ENCODE measurements around the gene NCR2.
A peak's percentile ranks its signal among the peaks of the same experiment; 100 is the strongest.

The NCR2 gene

DNA sequence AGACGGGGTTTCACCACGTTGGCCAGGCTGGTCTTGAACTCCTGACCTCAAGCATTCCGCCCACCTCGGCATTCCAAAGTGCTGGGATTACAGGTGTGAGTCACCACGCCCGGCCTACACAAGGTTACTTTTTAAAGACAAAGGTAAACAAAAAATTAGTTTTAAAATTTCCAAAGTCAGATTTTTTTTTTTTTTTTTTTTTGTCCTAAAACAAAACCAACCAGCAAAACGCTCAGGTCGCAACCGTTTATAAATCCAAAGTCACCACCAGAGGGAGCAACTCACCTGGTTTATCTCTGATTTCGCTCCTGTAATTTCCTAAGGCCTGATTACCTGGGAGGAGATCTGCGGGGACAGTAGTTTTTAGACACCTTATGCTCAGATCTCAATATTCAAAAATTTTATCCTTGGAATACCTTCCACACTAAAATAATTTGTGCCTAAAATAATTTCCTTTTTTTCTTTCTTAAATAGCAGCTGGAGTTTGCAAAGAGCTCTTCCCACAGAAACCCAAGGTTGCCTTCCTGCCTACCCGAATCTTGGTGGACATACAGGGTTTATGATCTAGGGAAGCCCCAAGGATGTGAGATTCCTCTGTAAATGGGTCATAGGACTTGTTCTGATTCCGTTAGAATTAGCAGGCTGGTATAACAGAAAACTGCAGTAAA is 29.1 kb upstream of the NCR2 start:
- no peaks in the 10 kb centered on the region for H3K36me3 ChIP-seq (ENCODE audit: insufficient read depth, low read length)
- no peak overlapping the region for H3K9ac ChIP-seq (ENCODE audit: low read length)
- no peak overlapping the region for H3K4me3 ChIP-seq (ENCODE audit: low read depth in 1 of 2, low read length in 2 of 2)
- H3K27ac ChIP-seq (ENCODE audit: low read depth, low read length) = no peak overlapping the region
- no peaks in the 10 kb centered on the region for H3K9me3 ChIP-seq (ENCODE audit: low read length)
- peaks cover 0 to 6% of the 10 kb centered on the region in 2 donors for H3K27me3 ChIP-seq (ENCODE audit: control insufficient read depth in 1 of 2, insufficient read depth in 2 of 2, low read length in 2 of 2)
- H3K4me1 ChIP-seq (ENCODE audit: insufficient read depth, low read length) = no peaks in the 10 kb centered on the region

GRCh38 chr6:41315203-41315602 is 20.2 kb upstream of the NCR2 start:
- H3K9ac ChIP-seq (ENCODE audit: low read length) = no peak overlapping the region
- H3K4me1 ChIP-seq (ENCODE audit: insufficient read depth, low read length) = peaks cover 8% of the 10 kb centered on the region
- peaks cover 0 to 13% of the 10 kb centered on the region in 2 donors for H3K27me3 ChIP-seq (ENCODE audit: control insufficient read depth in 1 of 2, insufficient read depth in 2 of 2, low read length in 2 of 2)
- H3K4me3 ChIP-seq (ENCODE audit: low read depth in 1 of 2, low read length in 2 of 2) = no peak overlapping the region
- H3K27ac ChIP-seq (ENCODE audit: low read depth, low read length) = no peak overlapping the region
- H3K9me3 ChIP-seq (ENCODE audit: low read length) = no peaks in the 10 kb centered on the region
- no peaks in the 10 kb centered on the region for H3K36me3 ChIP-seq (ENCODE audit: insufficient read depth, low read length)

DNA sequence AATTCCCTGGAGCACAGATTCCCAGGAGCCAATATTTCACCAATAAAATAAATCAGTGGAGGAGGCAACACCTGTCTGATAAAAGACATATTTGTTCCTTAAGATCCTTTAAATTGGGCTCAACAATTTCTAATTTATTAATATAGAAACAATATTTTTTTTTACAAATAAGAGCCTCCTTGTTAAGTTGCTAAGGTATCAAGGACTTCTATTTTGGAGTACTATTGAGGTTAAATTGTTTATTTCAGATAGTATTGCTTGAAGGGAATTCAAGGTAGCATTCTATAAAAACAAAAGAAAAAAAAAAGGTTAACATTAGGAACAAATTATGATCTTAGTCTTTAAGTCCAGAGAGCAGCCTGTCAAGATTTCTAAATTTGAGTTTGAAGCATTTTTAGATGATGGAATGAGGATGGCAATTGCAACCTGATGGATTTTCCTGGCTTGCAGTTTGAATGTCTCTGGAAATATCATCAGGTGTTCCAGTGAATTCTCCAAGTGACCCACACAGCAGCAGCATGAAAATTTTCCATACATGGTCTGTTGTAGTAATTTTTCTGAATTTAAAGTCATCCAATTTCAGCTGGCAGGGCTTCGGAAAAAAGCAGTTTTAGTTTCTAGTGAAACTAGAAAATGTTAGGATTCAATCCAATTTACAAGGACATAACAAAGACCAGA is 19.3 kb upstream of the NCR2 start:
- H3K36me3 ChIP-seq (ENCODE audit: insufficient read depth, low read length) = no peaks in the 10 kb centered on the region
- peaks cover 0 to 10% of the 10 kb centered on the region in 2 donors for H3K27me3 ChIP-seq (ENCODE audit: control insufficient read depth in 1 of 2, insufficient read depth in 2 of 2, low read length in 2 of 2)
- H3K4me3 ChIP-seq (ENCODE audit: low read depth in 1 of 2, low read length in 2 of 2) = no peak overlapping the region

GRCh38 chr6:41318261-41318653 is 17.2 kb upstream of the NCR2 start:
- H3K27me3 ChIP-seq (ENCODE audit: control insufficient read depth in 1 of 2, insufficient read depth in 2 of 2, low read length in 2 of 2) = no peaks in the 10 kb centered on the region
- no peak overlapping the region for H3K27ac ChIP-seq (ENCODE audit: low read depth, low read length)
- H3K36me3 ChIP-seq (ENCODE audit: insufficient read depth, low read length) = no peaks in the 10 kb centered on the region
- H3K9ac ChIP-seq (ENCODE audit: low read length) = no peak overlapping the region
- peaks cover 8% of the 10 kb centered on the region for H3K4me1 ChIP-seq (ENCODE audit: insufficient read depth, low read length)
- no peak overlapping the region for H3K4me3 ChIP-seq (ENCODE audit: low read depth in 1 of 2, low read length in 2 of 2)
- no peaks in the 10 kb centered on the region for H3K9me3 ChIP-seq (ENCODE audit: low read length)

More for the DNA sequence above, 19.3 kb upstream of the NCR2 start:
- no peak overlapping the region for H3K27ac ChIP-seq (ENCODE audit: low read depth, low read length)
- no peak overlapping the region for H3K9ac ChIP-seq (ENCODE audit: low read length)
- H3K4me1 ChIP-seq (ENCODE audit: insufficient read depth, low read length) = peaks cover 8% of the 10 kb centered on the region
- H3K9me3 ChIP-seq (ENCODE audit: low read length) = no peaks in the 10 kb centered on the region

DNA sequence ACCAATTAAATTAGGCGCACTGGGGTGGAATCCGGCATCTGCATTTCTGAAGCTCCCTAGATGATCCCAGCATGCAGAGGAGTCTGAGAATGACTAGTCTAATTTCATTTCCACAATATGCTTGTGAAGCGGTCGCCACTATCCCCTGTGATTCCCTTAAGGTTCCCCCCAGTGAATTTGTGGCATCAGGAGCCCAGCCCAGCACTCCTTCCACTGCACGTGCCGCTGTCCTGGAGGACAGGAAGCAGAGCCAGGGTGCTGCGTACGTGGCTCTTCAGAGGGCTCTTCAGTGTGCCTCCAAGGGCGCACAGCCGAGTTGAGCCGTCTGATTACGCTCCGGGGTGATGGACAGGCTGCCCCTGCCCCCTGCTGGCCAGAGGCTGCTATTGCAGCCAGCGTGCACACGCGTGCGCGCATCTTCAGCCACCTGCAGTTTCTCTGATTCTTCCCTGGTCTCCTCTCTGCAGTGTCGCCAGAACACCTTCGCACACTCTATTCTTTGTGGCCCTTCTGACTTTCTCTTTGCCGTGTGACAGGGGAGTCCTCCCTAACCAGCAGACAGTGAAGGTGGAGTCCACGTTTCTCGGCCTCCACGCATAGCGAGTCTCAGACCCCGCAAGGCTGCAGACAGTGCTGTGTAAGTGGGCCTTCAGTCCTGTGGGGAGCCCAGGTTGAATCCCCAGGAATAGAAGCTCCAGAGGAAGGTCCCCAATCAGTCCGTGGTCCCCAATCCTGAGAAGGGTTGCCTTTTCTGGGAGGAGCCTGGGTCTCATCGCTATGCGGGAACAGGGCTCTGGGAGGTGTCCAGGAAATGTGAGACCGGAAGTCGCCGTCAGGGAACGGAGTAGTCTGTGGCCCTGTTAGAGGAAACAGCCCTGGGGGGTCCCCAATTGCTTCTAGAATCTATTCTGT is 16.5 kb upstream of the NCR2 start:
- H3K27ac ChIP-seq (ENCODE audit: low read depth, low read length) = no peak overlapping the region
- H3K27me3 ChIP-seq (ENCODE audit: control insufficient read depth in 1 of 2, insufficient read depth in 2 of 2, low read length in 2 of 2) = no peaks in the 10 kb centered on the region
- peak overlapping the region; percentile 44 to 65 for H3K4me3 ChIP-seq (ENCODE audit: low read depth in 1 of 2, low read length in 2 of 2)
- no peaks in the 10 kb centered on the region for H3K9me3 ChIP-seq (ENCODE audit: low read length)
- peaks cover 8% of the 10 kb centered on the region for H3K4me1 ChIP-seq (ENCODE audit: insufficient read depth, low read length)
- H3K36me3 ChIP-seq (ENCODE audit: insufficient read depth, low read length) = no peaks in the 10 kb centered on the region
- H3K9ac ChIP-seq (ENCODE audit: low read length) = no peak overlapping the region

DNA sequence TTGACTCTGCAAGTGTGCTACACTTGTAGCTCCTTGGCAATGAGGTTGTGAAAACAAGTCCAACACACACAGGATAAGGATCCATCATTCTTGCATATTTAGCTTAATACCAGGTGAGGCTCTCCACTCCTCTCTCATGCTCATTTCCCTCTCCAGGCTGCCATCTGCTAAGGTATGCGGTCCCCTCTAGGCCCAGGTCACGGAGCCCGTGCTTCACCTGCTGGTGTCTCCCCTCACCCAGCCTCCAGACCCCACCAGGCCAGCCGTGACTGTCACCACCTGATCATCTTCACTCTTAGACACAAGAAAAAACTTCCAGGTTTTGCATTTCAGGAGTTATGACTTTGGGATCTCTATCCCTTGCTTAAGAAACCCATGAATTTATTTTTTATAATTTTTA is 14.2 kb upstream of the NCR2 start:
- Histone ChIP-seq H3K27ac (ENCODE audit: low read depth, low read length) (no peak overlapping the region), H3K4me1 (ENCODE audit: insufficient read depth, low read length) (peaks cover 8% of the 10 kb centered on the region), H3K9ac (ENCODE audit: low read length) (no peak overlapping the region), H3K9me3 (ENCODE audit: low read length) (no peaks in the 10 kb centered on the region), H3K4me3 (ENCODE audit: low read depth in 1 of 2, low read length in 2 of 2) (no peak overlapping the region), H3K27me3 (ENCODE audit: control insufficient read depth in 1 of 2, insufficient read depth in 2 of 2, low read length in 2 of 2) (no peaks in the 10 kb centered on the region), H3K36me3 (ENCODE audit: insufficient read depth, low read length) (no peaks in the 10 kb centered on the region)

DNA sequence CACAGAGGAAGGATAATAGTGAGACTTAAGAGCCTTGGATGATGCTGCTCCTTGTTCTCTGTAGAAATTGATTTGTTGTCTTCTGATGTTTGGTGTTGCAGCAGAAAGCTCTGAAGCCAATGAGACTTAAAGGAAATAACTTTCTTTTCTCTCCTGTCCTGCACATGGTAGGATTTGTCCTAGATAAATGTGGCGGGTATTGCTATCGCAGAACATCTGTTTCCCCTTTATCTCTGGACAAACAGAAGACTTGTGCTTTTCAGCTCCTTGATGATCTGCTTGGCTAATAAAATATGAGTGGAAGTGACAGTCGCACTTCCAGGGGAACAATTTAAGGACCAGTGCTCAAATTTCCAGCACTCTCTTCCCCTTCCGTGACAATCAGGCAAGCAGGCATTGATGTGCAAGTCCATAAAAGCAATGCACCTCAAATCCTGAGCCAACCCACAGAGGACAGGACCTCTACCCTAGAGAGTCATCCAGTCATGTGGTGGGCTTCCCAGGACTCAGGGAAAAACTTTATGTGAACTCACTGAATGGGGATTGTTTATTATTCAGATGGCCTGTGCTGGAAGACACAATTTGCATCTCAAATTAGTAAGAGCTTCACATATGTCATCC is 9.9 kb upstream of the NCR2 start:
- Histone ChIP-seq H3K4me3 (ENCODE audit: low read depth in 1 of 2, low read length in 2 of 2) (no peak overlapping the region), H3K27me3 (ENCODE audit: control insufficient read depth in 1 of 2, insufficient read depth in 2 of 2, low read length in 2 of 2) (peaks cover 0 to 7% of the 10 kb centered on the region in 2 donors), H3K36me3 (ENCODE audit: insufficient read depth, low read length) (no peaks in the 10 kb centered on the region), H3K9me3 (ENCODE audit: low read length) (no peaks in the 10 kb centered on the region), H3K4me1 (ENCODE audit: insufficient read depth, low read length) (no peaks in the 10 kb centered on the region), H3K9ac (ENCODE audit: low read length) (no peak overlapping the region), H3K27ac (ENCODE audit: low read depth, low read length) (no peak overlapping the region)

DNA sequence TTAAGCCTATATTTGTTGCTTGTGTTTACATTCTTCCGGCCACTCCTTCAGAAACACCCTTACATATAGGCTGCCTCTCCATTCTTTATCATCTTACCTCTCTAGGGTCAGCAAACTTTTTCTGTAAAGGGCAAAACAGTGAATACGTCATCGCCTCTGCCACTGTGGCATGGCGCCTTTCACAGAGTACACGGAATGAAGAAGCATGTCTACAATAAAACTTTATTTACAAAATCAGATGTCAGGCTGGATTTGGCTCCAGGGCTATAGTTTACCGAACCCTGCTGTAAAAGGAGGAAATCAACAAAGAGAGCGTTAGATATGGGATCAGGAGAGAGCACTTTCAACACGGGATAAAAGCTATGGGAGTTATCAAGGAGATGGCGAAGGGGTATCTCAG is 9.3 kb upstream of the NCR2 start:
- H3K4me1 ChIP-seq (ENCODE audit: insufficient read depth, low read length) = no peaks in the 10 kb centered on the region
- H3K27ac ChIP-seq (ENCODE audit: low read depth, low read length) = no peak overlapping the region
- no peak overlapping the region for H3K9ac ChIP-seq (ENCODE audit: low read length)
- no peaks in the 10 kb centered on the region for H3K36me3 ChIP-seq (ENCODE audit: insufficient read depth, low read length)
- H3K9me3 ChIP-seq (ENCODE audit: low read length) = no peaks in the 10 kb centered on the region
- H3K4me3 ChIP-seq (ENCODE audit: low read depth in 1 of 2, low read length in 2 of 2) = no peak overlapping the region
- H3K27me3 ChIP-seq (ENCODE audit: control insufficient read depth in 1 of 2, insufficient read depth in 2 of 2, low read length in 2 of 2) = peaks cover 0 to 7% of the 10 kb centered on the region in 2 donors

DNA sequence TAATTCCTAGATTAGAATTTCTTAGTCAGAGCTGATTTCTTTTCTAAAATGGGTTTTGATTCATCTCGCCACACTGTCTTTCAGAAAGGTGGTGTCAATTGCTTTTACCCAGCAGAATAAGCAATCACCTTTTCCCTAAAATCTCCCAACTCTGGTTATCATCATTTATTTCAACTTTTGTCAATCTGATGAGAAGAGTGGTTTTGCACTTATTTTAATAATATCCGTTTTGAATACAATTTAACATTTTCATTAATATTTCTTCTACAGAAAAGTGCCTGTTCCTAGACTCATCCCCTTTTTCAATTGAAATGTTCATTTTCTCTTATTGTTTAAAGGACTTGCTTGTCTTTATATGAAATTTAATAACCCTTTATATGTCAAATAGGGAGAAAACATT is 8.2 kb upstream of the NCR2 start:
- H3K4me3 ChIP-seq (ENCODE audit: low read depth in 1 of 2, low read length in 2 of 2) = no peak overlapping the region
- H3K9ac ChIP-seq (ENCODE audit: low read length) = no peak overlapping the region
- H3K4me1 ChIP-seq (ENCODE audit: insufficient read depth, low read length) = no peaks in the 10 kb centered on the region
- H3K9me3 ChIP-seq (ENCODE audit: low read length) = no peaks in the 10 kb centered on the region
- no peaks in the 10 kb centered on the region for H3K36me3 ChIP-seq (ENCODE audit: insufficient read depth, low read length)
- H3K27me3 ChIP-seq (ENCODE audit: control insufficient read depth in 1 of 2, insufficient read depth in 2 of 2, low read length in 2 of 2) = peaks cover 0 to 7% of the 10 kb centered on the region in 2 donors
- H3K27ac ChIP-seq (ENCODE audit: low read depth, low read length) = no peak overlapping the region

GRCh38 chr6:41331401-41332150 is 3.8 kb upstream of the NCR2 start:
- Histone ChIP-seq H3K27me3 (ENCODE audit: control insufficient read depth in 1 of 2, insufficient read depth in 2 of 2, low read length in 2 of 2) (peaks cover 0 to 7% of the 10 kb centered on the region in 2 donors), H3K4me1 (ENCODE audit: insufficient read depth, low read length) (peaks cover 6% of the 10 kb centered on the region), H3K9me3 (ENCODE audit: low read length) (no peaks in the 10 kb centered on the region), H3K4me3 (ENCODE audit: low read depth in 1 of 2, low read length in 2 of 2) (no peak overlapping the region), H3K9ac (ENCODE audit: low read length) (no peak overlapping the region), H3K36me3 (ENCODE audit: insufficient read depth, low read length) (no peaks in the 10 kb centered on the region), H3K27ac (ENCODE audit: low read depth, low read length) (no peak overlapping the region)
